Adrenal gland (tissue), 5 donors: ENCODE measurements around the gene RBM12.

Source experiments
- CTCF ChIP-seq, 6 experiments: fragments of 450-650 bp in 4 of 6; fragments of 200-600 bp in 2 of 6; sonication (generic) in 1 of 6; IDR thresholded peaks; 1 replicate in 5 of 6; 2 replicates in 1 of 6; pipeline versions ENCODE4 v1.5.1 to v1.8.0; 2016 to 2021; ENCODE audit warnings: antibody characterized with exemption in 6 of 6, mild to moderate bottlenecking in 2 of 6, moderate library complexity in 1 of 6
- POLR2A ChIP-seq, 2 donors: fragments of 450-650 bp; IDR thresholded peaks; one replicate each; pipeline ENCODE4 v1.6.1; 2017; ENCODE audit warnings: antibody characterized with exemption in 2 of 2, mild to moderate bottlenecking in 2 of 2, moderate library complexity in 1 of 2
- donor health status: DM: no; HTN: no; CAD: no.

GRCh38 chr20:35640724-35641123 lies 24.0 kb downstream of the RBM12 start:
- TF ChIP-seq CTCF (IDR thresholded peaks at IDR 0.05) = no peak
- TF ChIP-seq POLR2A (IDR thresholded peaks at IDR 0.05) = no peak
